Rectal smooth muscle tissue (tissue), 1 donor: ENCODE measurements around the gene EPS15.
"Not testable (repeated sequence)": the region's sequence is repeated elsewhere in the genome, so short reads cannot be mapped to it uniquely, and the experiment has no call there.

Experiments used
- H3K27ac ChIP-seq: one replicate; pipeline ENCODE4 v1.7.0; 2013; ENCODE audit warnings: low read depth, low read length, inconsistent platforms
- H3K27me3 ChIP-seq: one replicate; pipeline ENCODE4 v1.7.0; 2013; ENCODE audit warnings: low read length; ENCODE audit not compliant: control insufficient read depth, insufficient read depth
- H3K36me3 ChIP-seq: one replicate; pipeline ENCODE4 v1.7.0; 2013; ENCODE audit warnings: low read length; ENCODE audit not compliant: control insufficient read depth, insufficient read depth
- H3K4me1 ChIP-seq: one replicate; pipeline ENCODE4 v1.7.0; 2013; ENCODE audit warnings: low read length; ENCODE audit not compliant: control insufficient read depth, insufficient read depth
- H3K4me3 ChIP-seq: one replicate; pipeline ENCODE4 v1.7.0; 2013; ENCODE audit warnings: low read length
- H3K9ac ChIP-seq: one replicate; pipeline ENCODE4 v1.7.0; 2013; ENCODE audit warnings: low read length

Gene EPS15

DNA sequence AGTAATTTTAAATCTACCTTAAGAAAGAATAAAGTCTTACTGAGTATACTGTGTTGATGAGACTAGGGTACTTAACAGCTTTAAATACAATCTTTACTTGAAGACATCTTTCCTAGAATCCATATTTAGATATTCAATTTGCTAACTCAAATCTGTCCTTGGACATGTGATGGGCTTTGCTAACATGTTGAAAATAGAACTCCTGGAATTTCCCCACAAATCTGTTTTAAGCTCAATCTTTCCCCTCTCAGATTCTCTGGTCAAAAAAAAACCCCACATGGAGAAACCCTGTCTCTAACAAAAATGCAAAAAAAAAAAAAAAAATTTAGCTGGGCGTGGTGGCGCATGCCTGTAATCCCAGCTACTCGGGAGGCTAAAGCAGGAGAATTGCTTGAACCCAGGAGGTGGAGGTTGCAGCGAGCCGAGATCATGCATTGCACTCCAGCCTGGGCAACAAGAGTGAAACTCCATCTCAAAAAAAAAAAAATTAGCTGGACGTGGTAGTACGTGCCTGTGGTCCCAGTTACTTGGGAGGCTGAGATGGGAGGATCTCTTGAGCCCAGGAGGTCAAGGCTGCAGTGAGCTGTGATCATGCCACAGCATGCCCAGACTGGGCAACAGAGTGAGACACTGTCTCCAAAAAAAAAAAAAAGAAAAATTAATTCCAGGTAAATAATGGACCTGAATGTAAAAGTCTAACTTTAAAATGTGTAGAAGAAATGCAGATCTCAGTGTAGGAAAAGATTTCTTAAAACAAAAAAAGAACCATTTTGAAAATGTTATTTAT is 109.1 kb downstream of the EPS15 start:
- H3K36me3 ChIP-seq: peaks cover 15% of the 10 kb centered on the region
- not testable (repeated sequence) for H3K27me3 ChIP-seq, H3K4me3 ChIP-seq, H3K9ac ChIP-seq, H3K27ac ChIP-seq, H3K4me1 ChIP-seq

DNA sequence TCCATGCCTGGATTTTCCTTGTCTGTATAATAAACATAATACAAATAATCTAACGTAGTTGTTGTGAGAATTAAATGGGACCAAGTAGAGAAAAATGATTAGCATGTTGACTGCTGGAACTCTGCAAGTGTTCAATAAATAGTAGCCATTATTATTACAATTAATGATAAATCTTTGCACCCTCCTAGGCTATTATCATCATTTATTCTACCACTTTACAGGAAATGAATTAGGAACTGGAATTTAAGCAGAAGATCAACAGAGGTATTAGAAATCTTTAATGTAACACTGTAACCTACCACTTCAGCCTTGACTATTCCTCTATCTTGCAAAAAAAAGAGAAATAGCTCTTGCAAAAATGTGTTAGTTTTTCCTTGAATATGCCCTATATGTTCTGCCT is 126.8 kb downstream of the EPS15 start:
- Histone ChIP-seq H3K4me3 (no peak overlapping the region), H3K36me3 (peaks cover 2% of the 10 kb centered on the region), H3K9ac (no peak overlapping the region), H3K27me3 (no peaks in the 10 kb centered on the region), H3K4me1 (no peaks in the 10 kb centered on the region), H3K27ac (no peak overlapping the region)

DNA sequence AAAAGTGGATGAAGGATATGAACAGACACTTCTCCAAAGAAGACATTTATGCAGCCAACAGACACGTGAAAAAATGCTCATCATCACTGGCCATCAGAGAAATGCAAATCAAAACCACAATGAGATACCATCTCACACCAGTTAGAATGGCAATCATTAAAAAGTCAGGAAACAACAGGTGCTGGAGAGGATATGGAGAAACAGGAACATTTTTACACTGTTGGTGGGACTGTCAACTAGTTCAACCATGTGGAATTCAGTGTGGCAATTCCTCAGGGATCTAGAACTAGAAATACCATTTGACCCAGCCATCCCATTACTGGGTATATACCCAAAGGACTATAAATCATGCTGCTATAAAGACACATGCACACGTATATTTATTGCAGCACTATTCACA is 128.4 kb downstream of the EPS15 start:
- not testable (repeated sequence) for H3K9ac ChIP-seq, H3K27me3 ChIP-seq, H3K4me1 ChIP-seq, H3K36me3 ChIP-seq, H3K27ac ChIP-seq, H3K4me3 ChIP-seq

DNA sequence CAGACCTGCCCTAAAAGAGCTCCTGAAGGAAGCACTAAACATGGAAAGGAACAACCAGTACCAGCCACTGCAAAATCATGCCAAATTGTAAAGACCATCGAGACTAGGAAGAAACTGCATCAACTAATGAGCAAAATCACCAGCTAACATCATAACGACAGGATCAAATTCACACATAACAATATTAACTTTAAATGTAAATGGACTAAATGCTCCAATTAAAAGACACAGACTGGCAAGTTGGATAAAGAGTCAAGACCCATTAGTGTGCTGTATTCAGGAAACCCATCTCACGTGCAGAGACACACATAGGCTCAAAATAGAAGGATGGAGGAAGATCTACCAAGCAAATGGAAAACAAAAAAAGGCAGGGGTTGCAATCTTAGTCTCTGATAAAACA is 131.8 kb downstream of the EPS15 start:
- not testable (repeated sequence) for H3K4me3 ChIP-seq, H3K4me1 ChIP-seq, H3K27me3 ChIP-seq, H3K27ac ChIP-seq, H3K36me3 ChIP-seq, H3K9ac ChIP-seq

DNA sequence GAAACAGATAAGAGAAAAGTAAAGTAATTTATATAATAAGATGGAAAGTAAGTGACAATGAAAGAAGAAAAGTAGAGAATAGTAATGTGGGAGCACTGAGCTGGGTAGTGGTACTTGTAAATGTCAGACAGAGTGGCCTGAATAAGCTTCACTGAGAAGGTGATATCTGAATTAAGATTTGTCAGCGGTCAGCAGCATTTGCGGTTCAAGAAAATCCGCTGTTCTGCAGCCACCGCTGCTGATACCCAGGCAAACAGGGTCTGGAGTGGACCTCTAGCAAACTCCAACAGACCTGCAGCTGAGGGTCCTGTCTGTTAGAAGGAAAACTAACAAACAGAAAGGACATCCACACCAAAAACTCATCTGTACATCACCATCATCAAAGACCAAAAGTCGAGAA is 132.8 kb downstream of the EPS15 start:
- not testable (repeated sequence) for H3K27ac ChIP-seq, H3K36me3 ChIP-seq, H3K4me1 ChIP-seq, H3K27me3 ChIP-seq, H3K9ac ChIP-seq, H3K4me3 ChIP-seq

DNA sequence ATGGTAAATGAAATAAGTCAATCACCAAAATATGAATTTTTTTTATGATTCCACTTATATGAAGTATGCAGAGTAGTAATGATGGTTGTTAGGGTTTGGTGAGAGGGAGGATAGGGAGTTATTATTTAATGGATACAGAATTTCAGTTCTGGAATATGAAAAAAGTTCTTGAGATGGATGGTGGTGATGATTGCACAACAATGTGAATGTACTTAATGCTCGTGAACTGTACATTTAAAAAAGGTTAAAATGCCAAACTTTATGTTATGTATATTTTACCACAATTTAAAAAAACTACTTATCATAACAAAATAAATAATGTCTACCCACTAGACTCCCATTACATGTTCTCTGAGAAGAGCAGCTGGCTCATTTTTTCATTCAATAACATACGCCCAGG is 133.3 kb downstream of the EPS15 start:
- Histone ChIP-seq H3K9ac (no peak overlapping the region), H3K4me1 (no peaks in the 10 kb centered on the region), H3K27ac (no peak overlapping the region), H3K36me3 (peaks cover 4% of the 10 kb centered on the region), H3K4me3 (no peak overlapping the region), H3K27me3 (no peaks in the 10 kb centered on the region)

DNA sequence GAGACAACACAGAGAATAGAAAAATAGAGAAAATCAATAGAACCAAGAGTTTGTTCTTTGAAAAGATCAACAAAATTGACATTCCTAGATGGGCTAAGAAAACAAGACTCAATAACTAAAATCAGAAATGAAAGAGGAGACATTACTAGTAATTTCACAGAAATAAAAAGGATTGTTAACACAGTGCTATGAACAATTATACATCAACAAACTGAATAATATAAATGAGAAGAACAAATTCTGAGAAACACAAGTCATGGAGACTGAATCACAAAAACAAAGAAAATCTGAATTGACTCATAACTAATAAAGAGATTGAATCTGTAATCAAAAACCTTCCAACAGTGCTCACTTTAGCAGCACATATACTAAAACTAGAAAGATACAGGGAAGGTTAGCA is 137.1 kb downstream of the EPS15 start:
- Histone ChIP-seq H3K36me3 (peaks cover 4% of the 10 kb centered on the region), H3K4me1 (no peaks in the 10 kb centered on the region), H3K4me3 (no peak overlapping the region), H3K27ac (no peak overlapping the region), H3K27me3 (no peaks in the 10 kb centered on the region), H3K9ac (no peak overlapping the region)

DNA sequence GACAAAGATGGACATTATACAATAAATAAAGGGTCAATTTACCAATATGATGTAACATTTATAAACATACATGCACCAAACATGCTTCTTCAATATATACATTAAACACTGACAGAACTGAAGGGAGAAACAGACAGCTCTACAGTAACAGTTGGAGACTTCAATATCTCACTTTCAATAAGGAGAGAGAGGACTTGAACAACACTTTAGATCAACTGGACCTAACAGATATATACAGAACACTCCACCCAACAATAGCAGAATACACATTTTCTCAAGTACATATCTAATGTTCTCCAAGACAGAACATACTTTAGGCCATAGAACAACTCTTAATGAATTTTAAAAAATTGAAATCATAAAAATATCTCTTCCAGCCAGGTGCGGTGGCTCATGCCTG is 138.1 kb downstream of the EPS15 start:
- Histone ChIP-seq H3K4me3 (no peak overlapping the region), H3K27ac (no peak overlapping the region), H3K9ac (no peak overlapping the region), H3K36me3 (peaks cover 4% of the 10 kb centered on the region), H3K27me3 (no peaks in the 10 kb centered on the region), H3K4me1 (no peaks in the 10 kb centered on the region)

DNA sequence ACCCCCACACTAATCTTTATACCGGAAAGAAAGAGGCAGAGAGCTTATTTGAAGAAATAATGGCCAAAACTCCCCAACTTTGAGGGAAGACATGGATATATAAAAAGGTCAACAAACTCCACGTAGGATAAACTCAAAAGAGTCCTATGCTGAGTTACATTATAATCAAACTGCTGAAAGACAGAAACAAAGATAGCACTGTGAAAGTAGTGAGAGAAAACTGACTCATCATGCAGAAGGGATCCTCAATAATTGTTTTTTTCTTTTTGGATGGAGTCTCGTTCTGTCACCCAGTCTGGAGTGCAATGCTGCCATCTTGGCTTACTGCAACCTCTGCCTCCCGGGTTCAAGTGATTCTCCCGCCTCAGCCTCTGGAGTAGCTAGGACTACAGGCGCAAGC is 140.2 kb downstream of the EPS15 start:
- no peak overlapping the region for H3K4me3 ChIP-seq
- H3K36me3 ChIP-seq: no peaks in the 10 kb centered on the region
- H3K27me3 ChIP-seq: no peaks in the 10 kb centered on the region
- H3K4me1 ChIP-seq: no peaks in the 10 kb centered on the region
- H3K27ac ChIP-seq: no peak overlapping the region
- no peak overlapping the region for H3K9ac ChIP-seq

DNA sequence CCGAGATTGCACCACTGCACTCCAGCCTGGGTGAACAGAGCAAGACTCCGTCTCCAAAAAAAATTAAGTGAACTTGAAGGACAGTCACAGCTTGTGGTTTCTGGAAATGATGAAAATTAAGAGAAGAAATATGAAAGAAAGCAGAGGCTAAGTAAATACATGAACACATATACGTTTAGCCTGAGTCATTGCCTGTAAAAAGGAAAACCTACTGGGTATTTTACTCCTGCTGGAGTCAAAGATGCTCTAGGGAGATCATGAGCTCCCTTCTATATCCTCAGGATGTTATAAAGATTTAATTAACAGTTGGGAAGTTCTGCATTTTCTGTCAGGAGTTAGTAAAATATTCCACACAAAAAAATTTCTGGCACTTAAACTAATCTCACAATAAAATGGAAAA is 145.2 kb downstream of the EPS15 start:
- H3K4me1 ChIP-seq: no peaks in the 10 kb centered on the region
- no peak overlapping the region for H3K9ac ChIP-seq
- H3K27ac ChIP-seq: no peak overlapping the region
- no peak overlapping the region for H3K4me3 ChIP-seq
- peaks cover 8% of the 10 kb centered on the region for H3K36me3 ChIP-seq
- no peaks in the 10 kb centered on the region for H3K27me3 ChIP-seq

DNA sequence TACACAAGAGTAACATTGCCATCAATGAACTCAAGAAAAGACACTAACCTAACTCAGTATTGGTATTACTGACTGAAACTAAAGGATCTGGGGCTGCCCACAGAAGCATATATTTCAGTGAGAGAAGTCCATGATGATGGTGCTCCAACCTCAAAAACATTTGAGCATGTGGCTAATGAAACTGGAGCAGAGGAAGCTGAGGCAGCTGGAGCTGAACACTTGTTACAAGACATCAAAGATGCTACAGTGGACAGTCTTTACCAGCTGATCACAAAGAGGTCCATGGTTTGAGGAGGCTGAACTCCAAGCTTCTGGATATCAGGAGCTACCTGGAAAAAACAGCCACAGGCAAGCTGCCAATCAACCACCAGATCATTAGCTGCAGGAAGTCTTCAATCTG is 146.5 kb downstream of the EPS15 start:
- no peak overlapping the region for H3K27ac ChIP-seq
- H3K4me3 ChIP-seq: no peak overlapping the region
- H3K27me3 ChIP-seq: no peaks in the 10 kb centered on the region
- peaks cover 8% of the 10 kb centered on the region for H3K36me3 ChIP-seq
- no peak overlapping the region for H3K9ac ChIP-seq
- H3K4me1 ChIP-seq: no peaks in the 10 kb centered on the region

DNA sequence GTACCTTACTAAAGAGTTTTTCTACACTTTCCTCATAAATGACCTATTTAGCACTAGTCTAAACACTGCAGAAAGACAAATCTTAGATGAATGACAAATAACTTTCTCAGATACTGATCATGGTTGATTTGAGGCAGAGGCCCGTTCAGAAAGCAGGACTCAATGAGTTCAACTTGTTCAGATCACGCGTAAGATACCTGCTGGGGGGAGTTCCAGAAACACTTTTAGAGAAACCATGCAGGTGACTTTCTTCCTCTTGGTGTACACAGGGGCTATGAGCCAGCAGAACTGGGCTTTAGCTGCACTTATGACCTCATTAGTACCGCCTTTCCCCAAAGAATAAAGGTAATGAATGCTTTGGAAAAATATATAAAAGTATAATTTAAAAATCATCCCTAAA is 149.9 kb downstream of the EPS15 start:
- no peak overlapping the region for H3K27ac ChIP-seq
- H3K27me3 ChIP-seq: no peaks in the 10 kb centered on the region
- no peak overlapping the region for H3K4me3 ChIP-seq
- peaks cover 8% of the 10 kb centered on the region for H3K36me3 ChIP-seq
- H3K4me1 ChIP-seq: no peaks in the 10 kb centered on the region
- H3K9ac ChIP-seq: no peak overlapping the region

DNA sequence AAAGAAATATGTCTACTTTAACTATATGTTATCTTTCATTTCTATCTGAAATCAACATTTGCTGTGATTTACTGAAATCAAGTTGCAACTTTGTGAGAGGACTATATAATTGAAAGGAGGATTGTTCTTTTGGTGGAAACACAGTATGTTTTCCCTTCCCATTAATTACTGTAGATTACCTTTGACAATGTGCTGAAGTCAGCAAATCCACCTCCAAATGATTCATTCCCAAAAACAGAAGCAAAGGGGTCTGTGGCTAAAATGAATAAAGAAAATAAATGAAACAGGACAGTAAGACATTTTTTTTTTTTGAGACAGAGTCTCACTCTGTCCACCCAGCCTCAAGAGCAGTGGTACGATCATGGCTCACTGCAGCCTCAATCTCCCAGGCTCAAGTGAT is 153.3 kb downstream of the EPS15 start:
- no peaks in the 10 kb centered on the region for H3K27me3 ChIP-seq
- peaks cover 3% of the 10 kb centered on the region for H3K36me3 ChIP-seq
- H3K27ac ChIP-seq: no peak overlapping the region
- no peaks in the 10 kb centered on the region for H3K4me1 ChIP-seq
- H3K4me3 ChIP-seq: no peak overlapping the region
- H3K9ac ChIP-seq: no peak overlapping the region
